Cardiac fibroblast (primary cell): ENCODE measurements around the gene PNMT.

ENCODE experiments used
- DNase-seq, 2 donors: peaks; one replicate each; pipeline versions ENCODE4 v3.0.0 to v3.0.0-alpha.2; 2010; ENCODE audit warnings: low read depth in 2 of 2
- H3K4me3 ChIP-seq, 2 donors: replicated peaks in 1 of 2; 1 replicate in 1 of 2; 2 replicates in 1 of 2; pipeline ENCODE4 v1.5.1; 2011; ENCODE audit warnings: low read depth in 2 of 2, low read length in 2 of 2, mild to moderate bottlenecking in 2 of 2, moderate library complexity in 1 of 2
- TF ChIP-seq, protein P1 (sequence below): IDR thresholded peaks from one replicate; pipeline ENCODE4 v1.5.1; 2011; ENCODE audit warnings: low read depth, mild to moderate bottlenecking, low read length, inconsistent platforms

The PNMT gene

DNA sequence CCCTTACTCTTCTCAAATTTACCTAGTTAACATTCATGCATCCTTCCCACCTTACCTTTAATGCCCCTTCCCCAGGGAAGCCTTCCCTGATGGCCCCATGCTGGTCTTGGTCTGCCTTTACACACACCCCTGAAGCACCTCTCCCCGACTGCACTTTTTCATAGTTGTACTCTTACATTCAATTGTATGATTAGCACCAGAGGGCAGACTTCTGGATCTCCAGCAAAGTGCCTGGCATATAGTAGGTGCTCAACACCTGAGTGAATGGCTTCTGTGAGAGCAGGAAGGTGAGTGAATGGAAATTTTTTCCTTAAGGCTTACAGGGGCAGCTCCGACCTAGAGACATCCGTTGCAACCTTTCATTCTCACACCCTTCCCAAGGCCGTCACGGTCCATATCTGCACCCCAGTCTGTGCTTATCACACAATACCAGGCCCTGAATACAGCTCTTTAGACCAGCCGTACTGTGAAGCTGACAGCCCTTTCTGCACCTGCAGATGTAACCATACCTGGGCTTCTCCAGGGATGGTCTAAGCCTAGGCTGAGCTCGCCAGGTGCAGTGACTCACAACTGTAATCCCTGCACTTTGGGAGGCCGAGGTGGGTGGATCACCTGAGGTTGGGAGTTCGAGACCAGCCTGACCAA is 15.2 kb downstream of the PNMT start:
- DNase-seq, result no peak
- TF ChIP-seq, protein P1, sequence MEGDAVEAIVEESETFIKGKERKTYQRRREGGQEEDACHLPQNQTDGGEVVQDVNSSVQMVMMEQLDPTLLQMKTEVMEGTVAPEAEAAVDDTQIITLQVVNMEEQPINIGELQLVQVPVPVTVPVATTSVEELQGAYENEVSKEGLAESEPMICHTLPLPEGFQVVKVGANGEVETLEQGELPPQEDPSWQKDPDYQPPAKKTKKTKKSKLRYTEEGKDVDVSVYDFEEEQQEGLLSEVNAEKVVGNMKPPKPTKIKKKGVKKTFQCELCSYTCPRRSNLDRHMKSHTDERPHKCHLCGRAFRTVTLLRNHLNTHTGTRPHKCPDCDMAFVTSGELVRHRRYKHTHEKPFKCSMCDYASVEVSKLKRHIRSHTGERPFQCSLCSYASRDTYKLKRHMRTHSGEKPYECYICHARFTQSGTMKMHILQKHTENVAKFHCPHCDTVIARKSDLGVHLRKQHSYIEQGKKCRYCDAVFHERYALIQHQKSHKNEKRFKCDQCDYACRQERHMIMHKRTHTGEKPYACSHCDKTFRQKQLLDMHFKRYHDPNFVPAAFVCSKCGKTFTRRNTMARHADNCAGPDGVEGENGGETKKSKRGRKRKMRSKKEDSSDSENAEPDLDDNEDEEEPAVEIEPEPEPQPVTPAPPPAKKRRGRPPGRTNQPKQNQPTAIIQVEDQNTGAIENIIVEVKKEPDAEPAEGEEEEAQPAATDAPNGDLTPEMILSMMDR, result no peak
- no peak overlapping the region for H3K4me3 ChIP-seq

DNA sequence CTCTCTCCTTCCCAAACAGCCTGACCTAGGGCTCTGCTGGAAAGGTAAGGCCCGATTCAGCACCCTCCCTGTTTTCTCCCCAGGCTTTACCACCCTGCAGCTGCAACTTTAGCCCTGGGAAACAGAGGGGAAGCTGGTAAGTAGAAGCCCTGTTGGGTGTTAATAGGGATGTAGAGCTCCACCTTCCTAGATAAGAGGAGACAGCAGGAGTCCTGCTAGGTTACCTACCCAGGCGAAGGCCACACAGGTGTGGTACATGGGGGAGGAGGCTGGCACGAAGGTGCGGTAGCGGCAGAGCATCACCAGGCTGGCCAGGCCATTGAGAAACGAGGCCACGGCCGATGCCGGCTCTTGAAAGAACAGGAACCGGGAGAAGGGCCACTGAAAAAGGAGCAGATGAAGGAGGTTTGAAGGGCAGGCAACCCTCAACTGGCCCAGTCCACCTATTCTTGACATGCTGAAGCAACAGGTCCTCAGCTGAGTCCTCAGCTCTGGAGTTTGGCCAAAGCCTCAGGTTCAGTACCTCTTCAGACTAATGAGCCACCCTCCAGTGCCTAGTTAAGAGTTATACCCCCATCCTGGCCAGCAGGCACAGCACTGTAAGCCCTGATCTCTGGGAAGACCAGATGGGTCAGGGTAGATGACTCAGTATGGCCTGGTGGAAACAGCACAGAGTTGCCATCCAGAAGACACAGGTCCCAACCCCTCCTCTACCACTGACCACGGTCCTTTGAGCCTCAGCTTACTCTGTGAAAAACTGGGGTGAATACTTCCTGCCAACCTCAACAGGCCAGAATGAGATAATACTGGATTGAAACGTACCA is 16.3 kb downstream of the PNMT start:
- TF ChIP-seq, protein P1, result no peak
- DNase-seq, result no peak
- H3K4me3 ChIP-seq, result no peak overlapping the region

DNA sequence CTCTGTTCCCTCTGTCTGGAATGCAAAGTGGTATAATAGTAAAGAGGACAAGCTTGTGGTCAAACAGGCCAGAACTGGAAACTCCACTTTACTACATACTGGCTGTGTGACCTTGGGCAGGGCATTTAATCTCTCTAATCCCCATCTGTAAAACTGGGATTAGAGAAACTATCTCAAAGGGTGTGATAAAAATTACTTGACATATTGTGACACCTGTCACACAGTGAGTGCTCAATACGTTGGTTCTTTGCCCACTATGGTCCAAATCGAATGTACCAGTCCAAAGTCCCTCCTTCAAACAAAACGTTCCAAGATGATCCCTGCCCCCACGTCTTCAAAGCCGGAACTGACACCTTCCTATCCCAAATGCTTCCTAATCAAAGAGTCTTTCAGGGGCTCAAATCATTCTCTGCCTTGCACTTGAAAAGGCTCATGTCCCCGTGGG is 18.9 kb downstream of the PNMT start:
- TF ChIP-seq, protein P1, result no peak
- H3K4me3 ChIP-seq, result peak overlapping the region; percentile 61 to 70
- DNase-seq, result no peak

DNA sequence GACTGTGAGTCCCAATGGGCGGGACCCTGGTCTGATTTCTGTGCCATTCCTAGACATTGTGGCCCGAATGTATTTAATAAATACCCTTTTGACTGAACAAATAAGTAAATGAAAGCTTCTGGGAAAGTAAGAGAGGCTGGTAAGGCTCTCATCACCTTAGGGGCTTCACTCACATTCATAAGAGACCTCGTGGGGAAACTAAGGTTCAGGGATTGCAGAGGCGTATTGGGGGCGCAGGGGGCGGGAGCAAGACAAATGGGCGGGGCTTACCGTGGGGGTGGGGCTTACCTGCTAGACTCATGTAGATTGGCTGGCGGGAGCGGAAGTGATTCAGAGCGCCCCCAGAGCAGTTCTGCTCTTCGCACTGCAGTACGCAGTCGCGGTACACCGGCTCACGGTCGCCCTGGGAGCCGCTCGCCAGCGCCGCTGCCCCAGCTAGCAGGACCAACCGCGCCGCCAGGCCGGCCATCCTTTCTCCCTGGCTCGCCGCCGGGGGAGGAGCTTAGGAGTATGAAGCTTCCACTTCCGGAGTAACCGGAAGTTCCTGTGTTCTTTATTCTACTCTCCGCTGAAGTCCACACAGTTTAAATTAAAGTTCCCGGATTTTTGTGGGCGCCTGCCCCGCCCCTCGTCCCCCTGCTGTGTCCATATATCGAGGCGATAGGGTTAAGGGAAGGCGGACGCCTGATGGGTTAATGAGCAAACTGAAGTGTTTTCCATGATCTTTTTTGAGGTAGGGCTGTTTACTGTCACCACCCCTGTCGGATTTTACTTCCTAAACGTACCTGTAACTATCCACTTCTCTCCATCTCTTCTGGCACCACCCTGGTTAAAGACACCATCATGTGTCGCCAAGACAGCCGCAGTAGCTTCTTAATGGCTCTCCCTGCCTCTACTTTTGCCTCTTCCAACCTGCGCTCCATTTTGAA is 19.6 kb downstream of the PNMT start, which contains the start of gene PGAP3:
Gene PGAP3, minus strand, starts transcription at position 512 of the 929 bp plus-strand sequence. Its CDS starts 43 bp downstream, at position 469.
- TF ChIP-seq, protein P1, result no peak
- peak; percentile 93 for DNase-seq

DNA sequence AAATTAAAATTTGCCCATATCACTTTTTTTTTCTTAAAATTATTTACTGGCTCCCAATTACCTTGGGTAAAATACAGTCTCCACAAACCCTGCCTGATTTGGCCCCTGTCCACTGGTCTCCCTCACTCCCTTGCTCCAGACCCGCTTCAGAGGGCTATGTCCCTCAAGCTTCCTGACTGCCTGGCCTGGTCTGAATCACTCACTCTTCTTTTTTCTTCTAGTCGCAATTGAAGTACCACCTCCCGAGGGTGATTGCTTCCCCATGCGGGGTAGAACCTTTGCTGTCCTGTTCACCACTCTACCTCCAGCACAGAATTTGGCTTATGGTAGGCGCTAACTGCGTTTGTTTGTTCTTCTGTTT is 20.2 kb downstream of the PNMT start:
- peak in 1 of 2 donors; percentile 20 for DNase-seq
- peak overlapping the region; percentile 61 to 70 for H3K4me3 ChIP-seq

More for the DNA sequence above, 19.6 kb downstream of the PNMT start, which contains the start of gene PGAP3:
- H3K4me3 ChIP-seq, result peak within 1 kb of the TSS; percentile 61 to 70

DNA sequence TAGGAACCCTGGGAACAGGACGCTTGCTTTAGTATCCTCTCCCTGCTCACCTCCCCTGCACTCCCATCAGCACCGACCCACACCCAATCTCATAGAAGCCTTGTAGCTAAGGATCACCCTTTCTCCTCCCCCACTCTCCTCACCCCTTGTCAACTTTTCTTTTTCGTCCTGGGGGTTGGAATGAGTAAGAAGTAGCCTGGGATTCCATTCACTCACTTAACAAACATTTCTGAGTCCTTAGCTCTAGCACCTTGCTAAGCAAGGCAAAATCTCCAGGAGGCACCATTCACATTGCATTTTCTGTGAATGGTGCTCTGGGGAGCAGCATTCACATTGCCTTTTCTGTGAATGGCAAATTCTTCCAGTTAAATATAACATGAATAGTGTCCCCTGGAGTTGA is 20.7 kb downstream of the PNMT start:
- peak overlapping the region in 1 of 2 donors; percentile 70 for H3K4me3 ChIP-seq
- TF ChIP-seq, protein P1, result no peak
- DNase-seq, result no peak

More for the DNA sequence above, 20.2 kb downstream of the PNMT start:
- TF ChIP-seq, protein P1, result no peak
